Activated T-cell treated with anti-CD3 and anti-CD28 coated beads for 1 hour (primary cell): ENCODE results near the gene ZHX3.

Source experiments
- DNase-seq: peaks from one replicate; pipeline ENCODE4 v3.0.0-alpha.2; 2020; ENCODE audit warnings: low read depth

ZHX3 gene

GRCh38 chr20:41222703-41223102 is 94.8 kb downstream of the ZHX3 start:
- DNase-seq = no peak

- no peak for DNase-seq
Measured at GRCh38 chr20:41222296-41222695, 95.2 kb downstream of the ZHX3 start.

GRCh38 chr20:41221614-41222218 is 95.8 kb downstream of the ZHX3 start:
- DNase-seq = no peak

GRCh38 chr20:41219824-41220223 is 97.7 kb downstream of the ZHX3 start:
- DNase-seq = no peak

GRCh38 chr20:41218466-41218865 is 99.1 kb downstream of the ZHX3 start:
- no peak for DNase-seq

GRCh38 chr20:41217422-41217821 is 100.1 kb downstream of the ZHX3 start:
- DNase-seq = no peak

GRCh38 chr20:41214666-41215065 is 102.9 kb downstream of the ZHX3 start:
- DNase-seq = no peak

- DNase-seq = no peak
Measured at GRCh38 chr20:41214202-41214601, 103.3 kb downstream of the ZHX3 start.

GRCh38 chr20:41213150-41213820 is 104.2 kb downstream of the ZHX3 start:
- DNase-seq = no peak

- DNase-seq = no peak
Measured at GRCh38 chr20:41205313-41205712, 112.2 kb downstream of the ZHX3 start.

GRCh38 chr20:41204304-41205265 is 112.9 kb downstream of the ZHX3 start:
- DNase-seq = no peak

GRCh38 chr20:41203660-41204059 is 113.9 kb downstream of the ZHX3 start:
- DNase-seq = no peak

GRCh38 chr20:41202426-41202825 is 115.1 kb downstream of the ZHX3 start:
- no peak for DNase-seq

GRCh38 chr20:41201760-41202159 is 115.8 kb downstream of the ZHX3 start:
- DNase-seq = no peak

- no peak for DNase-seq
Measured at GRCh38 chr20:41200446-41201202, 116.9 kb downstream of the ZHX3 start.

- no peak for DNase-seq
Measured at GRCh38 chr20:41198443-41198842, 119.1 kb downstream of the ZHX3 start.

GRCh38 chr20:41196653-41197225 is 120.8 kb downstream of the ZHX3 start:
- DNase-seq = no peak

- DNase-seq = no peak
Measured at GRCh38 chr20:41192575-41192974, 125.0 kb downstream of the ZHX3 start.

- DNase-seq = no peak
Measured at GRCh38 chr20:41191562-41192500, 125.7 kb downstream of the ZHX3 start.

- no peak for DNase-seq
Measured at GRCh38 chr20:41187668-41188067, 129.9 kb downstream of the ZHX3 start.
